ENCODE data around the gene STX8.

- TF ChIP-seq CTCF (IDR thresholded peaks at IDR 0.05) (no peak), POLR2AphosphoS5 (IDR thresholded peaks at IDR 0.05) (no peak), POLR2A (IDR thresholded peaks at IDR 0.05) (no peak)
Measured at GRCh38 chr17:9439851-9440250, 135.8 kb downstream of the STX8 start.
